Left lung (tissue), 10 donors: ENCODE results near the gene ESYT1. TPM values are rescaled to one million over a fixed set of nuclear protein-coding genes. Genes with fewer than 3 reads are reported as not detected.
A peak's percentile ranks its signal among the peaks of the same experiment; 100 is the strongest.

ENCODE experiments used
- ATAC-seq: fragments of 200-7000 bp; cut with Tn5 transposase; one replicate; pipeline ENCODE4 v1.9.1; 2020; ENCODE audit warnings: moderate library complexity
- DNase-seq, 4 donors: peaks; one replicate each; pipeline ENCODE4 v3.0.0-alpha.2; 2013 to 2020
- H3K27ac ChIP-seq, 2 donors: fragments of 200-600 bp; sonication (generic) in 1 of 2; one replicate each; pipeline versions ENCODE4 v1.5.0 to v1.8.0; 2020 to 2021
- H3K27me3 ChIP-seq, 2 donors: fragments of 200-600 bp; sonication (generic) in 1 of 2; one replicate each; pipeline versions ENCODE4 v1.5.0 to v1.8.0; 2020 to 2021
- H3K36me3 ChIP-seq, 2 donors: fragments of 200-600 bp; sonication (generic) in 1 of 2; one replicate each; pipeline versions ENCODE4 v1.5.0 to v1.8.0; 2020 to 2021
- H3K4me1 ChIP-seq, 2 donors: fragments of 200-600 bp; one replicate each; pipeline ENCODE4 v1.8.0; 2021
- H3K4me3 ChIP-seq, 2 donors: fragments of 200-600 bp; sonication (generic) in 1 of 2; one replicate each; pipeline versions ENCODE4 v1.5.0 to v1.8.0; 2020 to 2021; ENCODE audit warnings: mild to moderate bottlenecking in 1 of 2
- H3K9me3 ChIP-seq, 2 donors: fragments of 200-600 bp; sonication (generic) in 1 of 2; one replicate each; pipeline versions ENCODE4 v1.5.0 to v1.8.0; 2020 to 2021
- CTCF ChIP-seq, 2 donors: fragments of 200-600 bp; sonication (generic) in 1 of 2; IDR thresholded peaks; one replicate each; pipeline versions ENCODE4 v1.5.0 to v1.8.0; 2021; ENCODE audit warnings: antibody characterized with exemption in 2 of 2
- intact Hi-C, 2 donors: fragments of 100-400 bp; cut with DNase I; formaldehyde crosslinking; loops; one replicate each; pipeline versions ENCODE4 v1.11.2 to v1.14.2; 2022
- polyA plus RNA-seq, 6 donors: library from polyadenylated mRNA; unstranded; fragments of 120-200 nt; gene quantifications; one replicate each; pipeline ENCODE4 v1.2.1, GENCODE V29; 2013; ENCODE audit not compliant: insufficient read length in 6 of 6
- total RNA-seq, 2 donors: library from RNA; stranded (reverse); fragmentation: NEBNext Ultra II Directional; extraction: Animal tissue kit (Norgen Biotek cat#: 25700); gene quantifications; one replicate each; pipeline ENCODE4 v1.2.1, GENCODE V29; 2021
- donor health status: DM: no; HTN: yes; CAD: no.
- donor health status: DM: no; HTN: no; CAD: no.

Gene ESYT1
- total and polyA plus RNA-seq, 8 donors, result 80.9 to 116 (median 91.9) TPM

GRCh38 chr12:56117778-56118687 lies 10.0 kb upstream of the ESYT1 start, which contains the start of gene ZC3H10:
Gene ZC3H10 (plus strand): TSS chr12:56118266. CDS start chr12:56120563, 2,297 bp downstream.
- intact Hi-C loops, result no loop called here
- TF ChIP-seq CTCF (IDR thresholded peaks at IDR 0.05), result peak in 1 of 2 donors; percentile 45
- Histone ChIP-seq H3K4me3 (peak within 1 kb of the TSS; percentile 56 to 66), H3K9me3 (no peaks in the 10 kb centered on the region), H3K27me3 (no peaks in the 10 kb centered on the region), H3K27ac (peak within 1 kb of the TSS; percentile 95), H3K36me3 (peaks cover 0 to 40% of the 10 kb centered on the region in 2 donors), H3K4me1 (peaks cover 15 to 38% of the 10 kb centered on the region in 2 donors)
- peak; percentile 98 to 100 (median 98) for DNase-seq
- ATAC-seq, result peak; percentile 84

GRCh38 chr12:56118688-56119357 lies 9.2 kb upstream of the ESYT1 start:
- DNase-seq, result no peak
- peaks cover 0 to 32% of the 10 kb centered on the region in 2 donors for H3K36me3 ChIP-seq
- H3K9me3 ChIP-seq, result no peaks in the 10 kb centered on the region
- H3K27me3 ChIP-seq, result no peaks in the 10 kb centered on the region
- H3K4me1 ChIP-seq, result peaks cover 15 to 41% of the 10 kb centered on the region in 2 donors
- peak overlapping the region; percentile 56 to 66 for H3K4me3 ChIP-seq
- peak overlapping the region; percentile 91 to 95 for H3K27ac ChIP-seq
- peak; percentile 2 for ATAC-seq
- intact Hi-C loops, result no loop called here
- no peak for TF ChIP-seq CTCF (IDR thresholded peaks at IDR 0.05)

- TF ChIP-seq CTCF (IDR thresholded peaks at IDR 0.05), result peak; percentile 64 to 65
- peaks cover 0 to 29% of the 10 kb centered on the region in 2 donors for H3K36me3 ChIP-seq
- intact Hi-C loops, result no loop called here
- no peaks in the 10 kb centered on the region for H3K9me3 ChIP-seq
- H3K27ac ChIP-seq, result peak overlapping the region in 1 of 2 donors; percentile 95
- ATAC-seq, result peak; percentile 56
- H3K27me3 ChIP-seq, result no peaks in the 10 kb centered on the region
- H3K4me1 ChIP-seq, result peaks cover 15 to 47% of the 10 kb centered on the region in 2 donors
- peak overlapping the region in 1 of 2 donors; percentile 66 for H3K4me3 ChIP-seq
- peak in 3 of 4 donors; percentile 69 to 92 (median 77) for DNase-seq
These were observed 8.7 kb upstream of the ESYT1 start for GRCh38 chr12:56119361-56119796.

- intact Hi-C loops, result loop anchor here in 1 of 2 donors (5.0 kb wide), 1 partner anchor 67 kb away; the partner anchor contains the start of gene SMARCC2
- ATAC-seq, result no peak
- H3K27ac ChIP-seq, result peak overlapping the region in 1 of 2 donors; percentile 50
These were observed 7.8 kb upstream of the ESYT1 start for GRCh38 chr12:56120158-56120846.

More at GRCh38 chr12:56120158-56120846, 7.8 kb upstream of the ESYT1 start:
- Histone ChIP-seq H3K4me3 (no peak overlapping the region), H3K4me1 (peaks cover 15 to 49% of the 10 kb centered on the region in 2 donors), H3K36me3 (peaks cover 0 to 29% of the 10 kb centered on the region in 2 donors), H3K27me3 (no peaks in the 10 kb centered on the region), H3K9me3 (no peaks in the 10 kb centered on the region)
- DNase-seq, result peak in 1 of 4 donors; percentile 79
- no peak for TF ChIP-seq CTCF (IDR thresholded peaks at IDR 0.05)
